ENCODE data around the gene CHAC2.

CHAC2 gene

GRCh38 chr2:53739032-53739431, 28.6 kb upstream of the CHAC2 start:
- no peak for TF ChIP-seq CTCF (conservative IDR thresholded peaks at IDR 0.05; ENCODE audit: control insufficient read depth, insufficient read depth, low read depth, low read length)
- DNase-seq (ENCODE audit: low read depth), result no peak
- H3K4me3 ChIP-seq (ENCODE audit: control insufficient read depth, low read depth, low read length), result no peak overlapping the region

DNA sequence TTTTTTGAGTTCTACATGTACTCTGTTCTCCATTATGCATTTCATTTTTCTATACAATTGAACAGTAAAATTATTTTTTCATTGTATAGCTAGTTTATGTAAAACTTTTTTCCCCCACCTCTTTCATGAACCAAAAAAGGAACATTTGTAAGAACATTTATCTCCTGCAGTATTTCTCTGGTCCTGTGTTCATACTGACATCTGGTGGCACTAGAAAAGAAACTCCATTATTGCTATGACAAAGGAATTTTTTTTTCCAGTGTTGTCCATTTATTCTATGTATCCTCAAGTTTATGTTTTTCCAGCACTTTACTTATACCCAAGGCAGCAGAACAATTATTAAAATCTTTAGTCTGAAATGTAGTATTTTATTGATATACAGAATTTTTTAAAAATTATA, 27.4 kb upstream of the CHAC2 start:
- TF ChIP-seq CTCF (conservative IDR thresholded peaks at IDR 0.05; ENCODE audit: control insufficient read depth, insufficient read depth, low read depth, low read length), result peak; percentile 41
- peak; percentile 52 for DNase-seq (ENCODE audit: low read depth)

DNA sequence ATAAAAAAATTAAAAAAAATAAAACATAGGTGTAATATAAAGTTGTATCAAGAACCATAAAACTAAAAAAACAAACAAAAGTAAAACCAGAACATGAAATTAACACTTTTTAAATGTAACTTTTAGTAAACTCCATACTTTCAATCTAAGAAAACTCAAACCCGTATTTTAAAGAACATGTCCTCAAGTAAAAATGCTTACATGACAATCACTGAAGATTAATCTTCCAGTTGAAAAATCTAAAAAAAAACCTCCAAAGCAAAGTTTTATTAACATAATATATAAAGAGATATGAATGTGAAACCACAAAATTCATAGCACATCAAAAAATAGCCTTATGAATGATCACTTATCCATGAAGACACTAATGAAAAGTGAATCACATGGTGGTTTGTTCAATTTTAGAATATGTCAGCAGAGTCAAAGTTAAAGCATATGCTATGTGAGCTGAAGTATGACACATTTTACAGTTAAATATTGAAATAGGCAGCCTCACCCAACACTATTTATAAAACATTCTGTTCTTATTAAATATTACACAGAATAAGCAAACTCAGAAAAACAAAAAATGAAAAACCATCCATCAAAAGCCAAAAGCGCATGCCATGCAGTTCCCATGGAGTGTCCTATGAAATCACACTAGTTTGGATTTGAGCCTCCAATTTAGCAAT, 23.1 kb upstream of the CHAC2 start:
- peak; percentile 25 for DNase-seq (ENCODE audit: low read depth)
- no peak for TF ChIP-seq CTCF (conservative IDR thresholded peaks at IDR 0.05; ENCODE audit: control insufficient read depth, insufficient read depth, low read depth, low read length)
- no peak overlapping the region for H3K4me3 ChIP-seq (ENCODE audit: control insufficient read depth, low read depth, low read length)

More for the DNA sequence above, 27.4 kb upstream of the CHAC2 start:
- no peak overlapping the region for H3K4me3 ChIP-seq (ENCODE audit: control insufficient read depth, low read depth, low read length)

DNA sequence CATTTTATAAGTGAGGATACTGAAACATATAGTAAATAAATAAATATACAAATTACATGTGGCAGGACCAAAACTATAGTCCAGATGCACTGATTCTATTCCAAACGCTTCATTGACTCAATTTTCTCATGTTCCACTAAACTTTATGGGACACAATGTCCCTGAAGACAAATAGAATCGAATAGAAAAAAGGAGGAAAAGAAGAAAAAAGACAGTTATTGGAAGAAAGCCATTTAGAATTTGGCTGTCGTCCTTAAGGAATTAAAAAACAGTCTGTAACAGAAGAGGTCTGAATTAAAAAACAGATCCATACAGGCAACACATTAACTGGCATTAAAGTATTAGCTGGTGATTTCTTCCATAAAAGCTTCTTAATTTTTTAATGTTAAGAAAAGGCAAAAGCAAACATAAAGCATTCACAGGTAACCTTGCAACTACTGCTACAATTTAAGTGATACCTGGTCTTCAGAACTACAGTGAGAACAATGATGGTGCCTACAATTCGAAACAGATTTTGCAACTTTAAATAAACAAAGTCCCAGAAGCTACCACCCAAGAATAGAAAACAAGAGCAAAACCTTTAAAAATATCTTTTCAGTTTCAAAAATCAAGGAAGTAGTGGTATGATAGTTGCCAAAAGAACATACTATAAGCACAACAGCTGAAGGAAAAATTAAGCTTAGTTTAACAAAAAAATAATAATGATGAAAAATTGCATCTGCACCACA, 17.4 kb upstream of the CHAC2 start:
- TF ChIP-seq CTCF (conservative IDR thresholded peaks at IDR 0.05; ENCODE audit: control insufficient read depth, insufficient read depth, low read depth, low read length), result no peak
- DNase-seq (ENCODE audit: low read depth), result no peak
- H3K4me3 ChIP-seq (ENCODE audit: control insufficient read depth, low read depth, low read length), result no peak overlapping the region

DNA sequence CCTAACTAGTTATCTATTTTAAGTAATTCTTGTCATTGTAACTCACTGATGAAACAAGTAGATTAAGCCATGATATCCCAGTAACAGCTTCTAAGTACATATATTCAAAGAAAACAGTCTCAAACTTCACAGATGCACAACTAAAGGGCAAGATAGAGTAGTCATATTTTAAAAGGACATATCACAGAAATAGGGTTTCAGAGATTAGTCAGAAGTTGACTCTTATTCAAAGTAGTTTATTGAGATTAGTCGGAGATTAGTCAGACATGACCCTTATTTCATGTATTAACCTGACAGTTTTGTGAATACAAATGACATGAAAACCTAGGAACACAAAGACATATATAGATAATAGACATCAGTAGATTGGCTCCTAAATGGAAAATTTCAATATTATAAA, 15.9 kb upstream of the CHAC2 start:
- DNase-seq (ENCODE audit: low read depth), result peak; percentile 68
- TF ChIP-seq CTCF (conservative IDR thresholded peaks at IDR 0.05; ENCODE audit: control insufficient read depth, insufficient read depth, low read depth, low read length), result no peak
- H3K4me3 ChIP-seq (ENCODE audit: control insufficient read depth, low read depth, low read length), result no peak overlapping the region

GRCh38 chr2:53752385-53752784, 15.2 kb upstream of the CHAC2 start:
- no peak overlapping the region for H3K4me3 ChIP-seq (ENCODE audit: control insufficient read depth, low read depth, low read length)
- no peak for TF ChIP-seq CTCF (conservative IDR thresholded peaks at IDR 0.05; ENCODE audit: control insufficient read depth, insufficient read depth, low read depth, low read length)
- no peak for DNase-seq (ENCODE audit: low read depth)

Measured in fibroblast of mammary gland (primary cell).